K562 (cell line): ENCODE data around the gene NFATC3. TPM values are rescaled to one million over a fixed set of nuclear protein-coding genes. Genes with fewer than 3 reads are reported as not detected.

Experiments
- CHD4 ChIP-seq: fragments of 200-600 bp; sonication (generic); IDR thresholded peaks from 3 replicates; pipeline ENCODE4 v1.6.1; 2012; ENCODE audit warnings: low read depth, mild to moderate bottlenecking, mixed read lengths, low read length, inconsistent platforms; ENCODE audit not compliant: insufficient read depth, insufficient replicate concordance, poor library complexity, severe bottlenecking
- FOXK1 ChIP-seq: sonication (generic); formaldehyde crosslinking; IDR thresholded peaks from 2 replicates; pipeline ENCODE4 v1.8.0; 2022; ENCODE audit warnings: missing genetic modification reagents, mild to moderate bottlenecking, borderline replicate concordance
- HDAC3 ChIP-seq: fragments of 450-650 bp; IDR thresholded peaks from 2 replicates; pipeline ENCODE4 v1.6.1; 2018; ENCODE audit warnings: borderline replicate concordance, mild to moderate bottlenecking, moderate library complexity; ENCODE audit not compliant: partially characterized antibody
- HDAC8 ChIP-seq: fragments of 450-650 bp; IDR thresholded peaks from 2 replicates; pipeline ENCODE4 v1.6.1; 2016; ENCODE audit warnings: mild to moderate bottlenecking, missing genetic modification characterization, moderate library complexity, missing compliant biosample characterization
- LEF1 ChIP-seq: fragments of 450-650 bp; IDR thresholded peaks from 2 replicates; pipeline ENCODE4 v1.6.1; 2016; ENCODE audit warnings: mild to moderate bottlenecking
- MYC ChIP-seq, 2 experiments: fragments of 250-450 bp in 1 of 2; sonication (Bioruptor Pico) in 1 of 2; IDR thresholded peaks; 2 replicates each; pipeline versions ENCODE4 v1.5.1 to v1.6.1; 2012 to 2021; ENCODE audit warnings: low read depth in 2 of 2, borderline replicate concordance in 1 of 2, improper control_type of control experiment in 1 of 2, low read length in 1 of 2, mild to moderate bottlenecking in 1 of 2, moderate library complexity in 1 of 2
- NCOA4 ChIP-seq: fragments of 450-650 bp; IDR thresholded peaks from 2 replicates; pipeline ENCODE4 v1.6.1; 2018; ENCODE audit warnings: mild to moderate bottlenecking; ENCODE audit not compliant: partially characterized antibody
- RBFOX2 ChIP-seq: fragments of 200-400 bp; formaldehyde crosslinking; IDR thresholded peaks from 2 replicates; pipeline ENCODE4 v1.6.1; 2017; ENCODE audit warnings: low read depth, mild to moderate bottlenecking, low read length, moderate library complexity
- RFX5 ChIP-seq: IDR thresholded peaks from 2 replicates; pipeline ENCODE4 v1.6.1; 2011; ENCODE audit warnings: low read depth, mild to moderate bottlenecking, improper control_type of control experiment, low read length
- RNF2 ChIP-seq: sonication (generic); IDR thresholded peaks from 2 replicates; pipeline ENCODE4 v1.6.1; 2016
- STAT5A ChIP-seq: IDR thresholded peaks from 2 replicates; pipeline ENCODE4 v1.6.1; 2012; ENCODE audit warnings: low read length, inconsistent platforms, borderline replicate concordance
- TAF9B ChIP-seq: fragments of 450-650 bp; IDR thresholded peaks from 2 replicates; pipeline ENCODE4 v1.6.1; 2018; ENCODE audit warnings: mild to moderate bottlenecking; ENCODE audit not compliant: partially characterized antibody
- TBP ChIP-seq: optimal IDR thresholded peaks from 2 replicates; pipeline ENCODE3; 2011; ENCODE audit warnings: low read depth, low read length, improper control_type of control experiment
- ZBED1 ChIP-seq: IDR thresholded peaks from 2 replicates; pipeline ENCODE4 v1.6.1; 2014
- ZNF224 ChIP-seq: sonication (generic); formaldehyde crosslinking; IDR thresholded peaks from 2 replicates; pipeline ENCODE4 v1.8.0; 2022; ENCODE audit warnings: mild to moderate bottlenecking, missing genetic modification reagents
- ZNF3 ChIP-seq: fragments of 250-450 bp; sonication (Bioruptor Pico); IDR thresholded peaks from 2 replicates; pipeline ENCODE4 v1.5.0; 2021; ENCODE audit warnings: mild to moderate bottlenecking, moderate library complexity
- ZNF347 ChIP-seq: fragments of 450-650 bp; formaldehyde crosslinking; IDR thresholded peaks from 2 replicates; pipeline ENCODE4 v1.4.0; 2020; ENCODE audit warnings: low read depth, mild to moderate bottlenecking, moderate library complexity
- ZNF830 ChIP-seq: fragments of 250-450 bp; sonication (Bioruptor Pico); IDR thresholded peaks from 2 replicates; pipeline ENCODE4 v1.5.0; 2021; ENCODE audit warnings: mild to moderate bottlenecking
- polyA plus RNA-seq, 8 experiments: library from polyadenylated mRNA; depleted of rRNA in 4 of 8; stranded (reverse) in 5 of 8; unstranded in 3 of 8; fragments of >200 nt; fragmentation: Nextera tagmentation in 2 of 8; fragmentation: Illumina TruSeq in 1 of 8; extraction: Ambion mirVana in 2 of 8; extraction: Trizol in 1 of 8; gene quantifications; 2 replicates each; pipeline versions ENCODE4 v1.2.1 to v1.2.3, GENCODE V29; 2011 to 2014; ENCODE audit warnings: inconsistent platforms in 1 of 8, missing spikeins in 1 of 8
- total RNA-seq, 7 experiments: library from RNA; depleted of rRNA in 6 of 7; stranded (reverse); fragments of >200 nt in 6 of 7; fragmentation: Illumina TruSeq in 2 of 7; extraction: Trizol in 2 of 7; gene quantifications; 2 replicates each; pipeline versions ENCODE4 v1.2.1 to v1.2.3, GENCODE V29; 2011 to 2021; ENCODE audit warnings: low replicate concordance in 1 of 7
- TF ChIP-seq, protein P1 (sequence below): sonication (generic); formaldehyde crosslinking; IDR thresholded peaks from 2 replicates; pipeline ENCODE4 v1.8.0; 2022; ENCODE audit warnings: mild to moderate bottlenecking, missing genetic modification reagents
- TF ChIP-seq, protein P2 (sequence below): sonication (generic); formaldehyde crosslinking; IDR thresholded peaks from 2 replicates; pipeline ENCODE4 v1.8.1; 2023; ENCODE audit warnings: mild to moderate bottlenecking, missing genetic modification reagents
- TF ChIP-seq, protein P3 (sequence below): fragments of 250-450 bp; sonication (Bioruptor Pico); IDR thresholded peaks from 2 replicates; pipeline ENCODE4 v1.5.0; 2021; ENCODE audit warnings: mild to moderate bottlenecking, moderate library complexity

The NFATC3 gene
- total and polyA plus RNA-seq, 9 of the 15 experiments (the other 6 are each of a cell fraction or from before 2014, with no cell fraction given): 15.7 to 98.4 (median 59.4) TPM

DNA sequence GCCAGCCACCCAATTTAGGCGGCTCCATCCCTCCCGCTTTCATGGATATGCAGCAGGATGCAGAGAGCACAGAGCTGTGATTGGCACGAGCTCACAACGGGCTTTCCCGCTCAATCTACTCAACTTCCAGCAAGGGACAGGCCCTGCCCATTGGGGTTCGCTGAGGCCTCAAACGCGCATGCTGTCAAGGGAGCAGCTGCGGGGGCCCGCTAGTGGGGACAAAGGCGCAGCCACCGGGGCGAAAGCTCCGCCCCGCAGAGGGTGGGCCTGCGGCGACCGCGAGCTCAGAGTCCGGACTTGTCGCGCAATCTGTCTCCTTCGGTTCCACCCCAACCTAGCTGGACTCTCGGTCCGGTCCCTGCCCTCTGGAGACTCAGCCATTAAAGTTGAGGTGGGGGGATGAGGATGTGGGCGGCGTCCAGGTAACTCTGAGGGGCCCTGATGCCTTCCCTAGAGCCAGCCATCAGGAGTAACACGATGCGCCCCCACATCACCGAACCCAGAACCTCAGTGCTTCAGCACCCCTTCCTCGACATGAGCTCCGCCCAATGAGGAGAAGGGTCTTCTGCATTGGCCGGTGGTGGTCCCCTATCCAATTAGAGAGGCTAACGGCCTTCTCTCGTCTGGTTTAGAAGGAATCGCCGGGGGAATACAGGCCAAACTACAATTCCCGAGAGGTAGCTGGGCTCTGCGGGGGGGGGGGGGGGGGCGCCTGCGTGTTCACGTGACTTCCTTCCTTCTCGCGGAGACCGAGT lies 489 bp upstream of the NFATC3 start (continued):
- peak; percentile 21 for TF ChIP-seq CHD4
- TF ChIP-seq RNF2: peak; percentile 93
- no peak for TF ChIP-seq STAT5A
- TF ChIP-seq ZNF3 (CRISPR knock-in tag): no peak
- TF ChIP-seq ZNF224 (CRISPR knock-in tag): no peak
- peak; percentile 92 for TF ChIP-seq RBFOX2
- TF ChIP-seq, protein P1, sequence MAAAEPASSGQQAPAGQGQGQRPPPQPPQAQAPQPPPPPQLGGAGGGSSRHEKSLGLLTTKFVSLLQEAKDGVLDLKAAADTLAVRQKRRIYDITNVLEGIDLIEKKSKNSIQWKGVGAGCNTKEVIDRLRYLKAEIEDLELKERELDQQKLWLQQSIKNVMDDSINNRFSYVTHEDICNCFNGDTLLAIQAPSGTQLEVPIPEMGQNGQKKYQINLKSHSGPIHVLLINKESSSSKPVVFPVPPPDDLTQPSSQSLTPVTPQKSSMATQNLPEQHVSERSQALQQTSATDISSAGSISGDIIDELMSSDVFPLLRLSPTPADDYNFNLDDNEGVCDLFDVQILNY (CRISPR knock-in tag): no peak
- TF ChIP-seq TBP: peak; percentile 75
- no peak for TF ChIP-seq ZNF347
- no peak for TF ChIP-seq HDAC3
- TF ChIP-seq, protein P2, sequence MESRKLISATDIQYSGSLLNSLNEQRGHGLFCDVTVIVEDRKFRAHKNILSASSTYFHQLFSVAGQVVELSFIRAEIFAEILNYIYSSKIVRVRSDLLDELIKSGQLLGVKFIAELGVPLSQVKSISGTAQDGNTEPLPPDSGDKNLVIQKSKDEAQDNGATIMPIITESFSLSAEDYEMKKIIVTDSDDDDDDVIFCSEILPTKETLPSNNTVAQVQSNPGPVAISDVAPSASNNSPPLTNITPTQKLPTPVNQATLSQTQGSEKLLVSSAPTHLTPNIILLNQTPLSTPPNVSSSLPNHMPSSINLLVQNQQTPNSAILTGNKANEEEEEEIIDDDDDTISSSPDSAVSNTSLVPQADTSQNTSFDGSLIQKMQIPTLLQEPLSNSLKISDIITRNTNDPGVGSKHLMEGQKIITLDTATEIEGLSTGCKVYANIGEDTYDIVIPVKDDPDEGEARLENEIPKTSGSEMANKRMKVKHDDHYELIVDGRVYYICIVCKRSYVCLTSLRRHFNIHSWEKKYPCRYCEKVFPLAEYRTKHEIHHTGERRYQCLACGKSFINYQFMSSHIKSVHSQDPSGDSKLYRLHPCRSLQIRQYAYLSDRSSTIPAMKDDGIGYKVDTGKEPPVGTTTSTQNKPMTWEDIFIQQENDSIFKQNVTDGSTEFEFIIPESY (CRISPR knock-in tag): peak; percentile 87
- TF ChIP-seq, protein P3, sequence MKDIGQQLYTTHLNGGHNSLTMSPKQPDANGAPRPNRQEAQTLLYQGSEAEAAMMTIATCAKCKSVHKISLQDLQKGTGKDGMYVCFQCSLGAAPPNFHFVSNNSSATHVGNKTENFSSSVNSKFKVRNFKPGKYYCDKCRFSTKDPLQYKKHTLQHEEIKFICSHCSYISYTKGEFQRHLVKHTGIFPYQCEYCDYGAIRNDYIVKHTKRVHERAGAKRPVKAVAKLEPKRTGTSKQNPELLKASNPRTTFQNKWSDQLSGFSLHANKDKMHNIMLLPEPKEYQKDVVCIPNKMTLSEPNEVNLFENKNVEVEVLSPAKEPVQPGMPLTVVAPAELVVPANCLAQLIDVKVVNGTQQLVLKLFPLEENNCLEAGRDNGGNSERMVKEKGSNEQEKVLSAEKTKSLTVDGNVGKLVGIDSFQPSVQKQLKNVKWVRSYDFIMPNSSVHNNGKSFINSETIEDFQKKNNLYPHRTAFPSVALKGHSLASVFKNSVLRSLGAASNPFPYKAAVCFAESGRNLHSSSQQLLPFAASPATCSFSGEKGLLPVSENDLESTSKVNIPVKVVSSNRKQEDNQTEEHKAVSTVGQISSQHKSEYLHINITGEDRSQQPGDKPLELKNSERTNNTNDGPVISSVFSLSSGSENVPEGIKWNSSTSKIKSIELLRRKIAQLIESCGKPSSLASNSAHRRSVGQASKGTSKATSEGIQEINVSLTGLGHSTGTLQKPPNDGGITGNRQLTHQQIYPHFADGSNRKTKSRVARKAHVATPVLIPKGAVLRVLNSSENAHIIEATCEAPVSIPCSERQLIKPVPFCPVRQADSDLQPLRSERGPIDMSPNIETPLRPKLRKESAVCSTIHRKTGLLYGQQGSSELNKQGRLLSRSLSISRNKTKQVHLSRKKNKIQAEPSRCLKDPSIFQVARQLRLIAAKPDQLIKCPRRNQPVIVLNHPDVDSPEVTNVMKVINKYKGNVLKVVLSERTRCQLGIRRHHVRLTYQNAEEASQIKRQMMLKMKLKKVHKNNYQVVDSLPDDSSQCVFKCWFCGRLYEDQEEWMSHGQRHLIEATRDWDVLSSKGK (CRISPR knock-in tag): no peak
- no peak for TF ChIP-seq RFX5
- no peak for TF ChIP-seq ZNF830 (CRISPR knock-in tag)
- TF ChIP-seq MYC (IDR thresholded peaks at IDR 0.05; ENCODE audit: low read depth, low read length): peak; percentile 94
- TF ChIP-seq MYC (CRISPR knock-in tag; IDR thresholded peaks at IDR 0.05; ENCODE audit: borderline replicate concordance, low read depth): peak; percentile 50; the same call in 1 of the 2 replicates
- TF ChIP-seq ZBED1: no peak
- TF ChIP-seq LEF1: peak; percentile 41; the same call in 1 of the 2 replicates
- no peak for TF ChIP-seq NCOA4
- peak; percentile 69 for TF ChIP-seq TAF9B
- peak; percentile 82; the same call in 1 of the 2 replicates for TF ChIP-seq HDAC8 (tag)
- no peak; the same call in 1 of the 2 replicates for TF ChIP-seq FOXK1 (CRISPR knock-in tag)
